Measurements from ENCODE around the gene CNTN5. TPM values are rescaled to one million over a fixed set of nuclear protein-coding genes. Genes with fewer than 3 reads are reported as not detected.

The CNTN5 gene
- total RNA-seq, 2 donors from 2014 or later: 1.4 to 3.3 TPM

GRCh38 chr11:99192716-99193115, 172.0 kb downstream of the CNTN5 start:
- Histone ChIP-seq H3K27me3 (ENCODE audit: control insufficient read depth, insufficient read depth, low read length, poor library complexity, severe bottlenecking) (no peaks in the 10 kb centered on the region), H3K4me3 (ENCODE audit: low read length) (no peak overlapping the region), H3K9me3 (ENCODE audit: control insufficient read depth, low read length) (no peaks in the 10 kb centered on the region), H3K4me1 (ENCODE audit: control insufficient read depth, insufficient read depth, low read length) (no peaks in the 10 kb centered on the region), H3K27ac (ENCODE audit: low read depth, low read length) (no peak overlapping the region), H3K36me3 (ENCODE audit: control insufficient read depth, insufficient read depth, low read length) (no peaks in the 10 kb centered on the region), H3K9ac (ENCODE audit: extremely low read depth, low read length, poor library complexity, severe bottlenecking) (no peak overlapping the region)
- no peak for DNase-seq
- H3K9me3 Mint-ChIP-seq: no peaks in the 10 kb centered on the region
- 100% methylated on average over 1 of the region's 1 CpG; no CpG with 5 or more reads in 1 of the 2 experiments for WGBS, 2 experiments (ENCODE audit: insufficient coverage in 1 of 2, insufficient read length in 1 of 2)
- H3K36me3 Mint-ChIP-seq (ENCODE audit: low read depth): no peaks in the 10 kb centered on the region
- TF ChIP-seq, protein P1, sequence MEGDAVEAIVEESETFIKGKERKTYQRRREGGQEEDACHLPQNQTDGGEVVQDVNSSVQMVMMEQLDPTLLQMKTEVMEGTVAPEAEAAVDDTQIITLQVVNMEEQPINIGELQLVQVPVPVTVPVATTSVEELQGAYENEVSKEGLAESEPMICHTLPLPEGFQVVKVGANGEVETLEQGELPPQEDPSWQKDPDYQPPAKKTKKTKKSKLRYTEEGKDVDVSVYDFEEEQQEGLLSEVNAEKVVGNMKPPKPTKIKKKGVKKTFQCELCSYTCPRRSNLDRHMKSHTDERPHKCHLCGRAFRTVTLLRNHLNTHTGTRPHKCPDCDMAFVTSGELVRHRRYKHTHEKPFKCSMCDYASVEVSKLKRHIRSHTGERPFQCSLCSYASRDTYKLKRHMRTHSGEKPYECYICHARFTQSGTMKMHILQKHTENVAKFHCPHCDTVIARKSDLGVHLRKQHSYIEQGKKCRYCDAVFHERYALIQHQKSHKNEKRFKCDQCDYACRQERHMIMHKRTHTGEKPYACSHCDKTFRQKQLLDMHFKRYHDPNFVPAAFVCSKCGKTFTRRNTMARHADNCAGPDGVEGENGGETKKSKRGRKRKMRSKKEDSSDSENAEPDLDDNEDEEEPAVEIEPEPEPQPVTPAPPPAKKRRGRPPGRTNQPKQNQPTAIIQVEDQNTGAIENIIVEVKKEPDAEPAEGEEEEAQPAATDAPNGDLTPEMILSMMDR (conservative IDR thresholded peaks at IDR 0.05): no peak
- H3K4me3 Mint-ChIP-seq: no peak overlapping the region
- no peaks in the 10 kb centered on the region for H3K27me3 Mint-ChIP-seq (ENCODE audit: insufficient read depth)
- no peak overlapping the region for H3K27ac Mint-ChIP-seq
- H3K4me1 Mint-ChIP-seq: peaks cover 4% of the 10 kb centered on the region

- no peak overlapping the region for H3K9ac ChIP-seq (ENCODE audit: extremely low read depth, low read length, poor library complexity, severe bottlenecking)
- Mint-ChIP-seq H3K27ac (no peak overlapping the region), H3K4me1 (peaks cover 18% of the 10 kb centered on the region), H3K9me3 (no peaks in the 10 kb centered on the region), H3K36me3 (ENCODE audit: low read depth) (no peaks in the 10 kb centered on the region), H3K4me3 (no peak overlapping the region), H3K27me3 (ENCODE audit: insufficient read depth) (no peaks in the 10 kb centered on the region)
- TF ChIP-seq, protein P1 (conservative IDR thresholded peaks at IDR 0.05): no peak
- H3K4me3 ChIP-seq (ENCODE audit: low read length): no peak overlapping the region
- H3K9me3 ChIP-seq (ENCODE audit: control insufficient read depth, low read length): no peaks in the 10 kb centered on the region
- H3K36me3 ChIP-seq (ENCODE audit: control insufficient read depth, insufficient read depth, low read length): no peaks in the 10 kb centered on the region
- H3K27me3 ChIP-seq (ENCODE audit: control insufficient read depth, insufficient read depth, low read length, poor library complexity, severe bottlenecking): no peaks in the 10 kb centered on the region
- peaks cover 3% of the 10 kb centered on the region for H3K4me1 ChIP-seq (ENCODE audit: control insufficient read depth, insufficient read depth, low read length)
- 80% methylated on average over 1 of the region's 1 CpG; no CpG with 5 or more reads in 1 of the 2 experiments for WGBS, 2 experiments (ENCODE audit: insufficient coverage in 1 of 2, insufficient read length in 1 of 2)
- no peak for DNase-seq
- no peak overlapping the region for H3K27ac ChIP-seq (ENCODE audit: low read depth, low read length)
Observed at GRCh38 chr11:99197477-99197876, 176.7 kb downstream of the CNTN5 start.

DNA sequence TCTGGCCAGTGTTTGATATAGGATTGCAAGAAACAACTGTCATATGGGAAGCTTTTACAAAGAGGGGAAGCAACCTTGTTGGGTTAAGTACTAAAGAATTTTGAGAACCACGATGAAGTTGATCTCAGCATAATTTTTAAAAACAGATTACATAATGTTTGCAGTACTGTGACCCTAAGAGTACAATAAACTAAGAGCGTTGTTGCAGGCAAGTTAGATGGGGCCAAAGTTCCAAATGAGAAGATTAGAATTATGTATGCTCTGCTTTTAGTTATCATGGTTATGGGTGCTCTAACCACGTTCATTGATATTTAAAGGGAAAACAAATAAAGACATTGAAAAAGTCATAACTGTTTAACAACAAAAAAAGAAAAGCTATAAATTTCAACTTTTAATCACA, 177.5 kb downstream of the CNTN5 start:
- H3K27ac Mint-ChIP-seq: no peak overlapping the region
- peaks cover 3% of the 10 kb centered on the region for H3K4me1 ChIP-seq (ENCODE audit: control insufficient read depth, insufficient read depth, low read length)
- H3K4me3 Mint-ChIP-seq: no peak overlapping the region
- TF ChIP-seq, protein P1 (conservative IDR thresholded peaks at IDR 0.05): no peak
- H3K9me3 Mint-ChIP-seq: no peaks in the 10 kb centered on the region
- peaks cover 16% of the 10 kb centered on the region for H3K4me1 Mint-ChIP-seq
- no peak for DNase-seq
- H3K9ac ChIP-seq (ENCODE audit: extremely low read depth, low read length, poor library complexity, severe bottlenecking): no peak overlapping the region
- no peaks in the 10 kb centered on the region for H3K36me3 Mint-ChIP-seq (ENCODE audit: low read depth)
- no peaks in the 10 kb centered on the region for H3K27me3 ChIP-seq (ENCODE audit: control insufficient read depth, insufficient read depth, low read length, poor library complexity, severe bottlenecking)
- H3K36me3 ChIP-seq (ENCODE audit: control insufficient read depth, insufficient read depth, low read length): no peaks in the 10 kb centered on the region
- no peak overlapping the region for H3K27ac ChIP-seq (ENCODE audit: low read depth, low read length)
- H3K9me3 ChIP-seq (ENCODE audit: control insufficient read depth, low read length): no peaks in the 10 kb centered on the region
- WGBS, 2 experiments (ENCODE audit: insufficient coverage in 1 of 2, insufficient read length in 1 of 2): 61 to 94% methylated on average over 2 of the region's 3 CpGs
- no peaks in the 10 kb centered on the region for H3K27me3 Mint-ChIP-seq (ENCODE audit: insufficient read depth)
- no peak overlapping the region for H3K4me3 ChIP-seq (ENCODE audit: low read length)
